ENCODE results near the gene CFAP77. TPM values are rescaled to one million over a fixed set of nuclear protein-coding genes. Genes with fewer than 3 reads are reported as not detected.

The CFAP77 gene

GRCh38 chr9:132614324-132614723 lies 204.3 kb downstream of the CFAP77 start:
- Histone ChIP-seq H2BK120ac (ENCODE audit: low read depth, low read length) (no peak overlapping the region), H3K79me1 (ENCODE audit: low read length) (no peaks in the 10 kb centered on the region), H2BK15ac (replicated peaks; ENCODE audit: low read depth) (no peak overlapping the region), H3K9ac (ENCODE audit: low read length) (no peak overlapping the region), H4K5ac (ENCODE audit: low read length) (no peak overlapping the region), H3K27me3 (ENCODE audit: insufficient read depth, low read length, poor library complexity) (no peaks in the 10 kb centered on the region), H3K4me2 (ENCODE audit: low read length) (no peak overlapping the region), H3K27ac (ENCODE audit: low read depth, low read length) (no peak overlapping the region), H3K4me1 (ENCODE audit: control insufficient read depth, low read depth, low read length) (peaks cover 2% of the 10 kb centered on the region), H2AK5ac (ENCODE audit: low read length) (no peak overlapping the region), H3K36me3 (ENCODE audit: control insufficient read depth, insufficient read depth, low read length) (peaks cover 20% of the 10 kb centered on the region), H3K4ac (ENCODE audit: low read depth, low read length) (no peak overlapping the region), H2BK5ac (ENCODE audit: low read length) (no peak overlapping the region), H3K4me3 (ENCODE audit: low read length) (no peak overlapping the region), H3K23ac (ENCODE audit: low read length) (no peak overlapping the region), H3K56ac (ENCODE audit: low read length) (no peak overlapping the region), H4K8ac (ENCODE audit: low read depth, low read length) (no peak overlapping the region), H3K79me2 (ENCODE audit: control insufficient read depth, insufficient read depth, low read length) (no peaks in the 10 kb centered on the region), H3K18ac (ENCODE audit: low read length) (no peak overlapping the region)
- WGBS (ENCODE audit: extremely low coverage, insufficient coverage, low lambda C conversion rate) = no CpG with 5 or more reads among the region's 6 CpGs
- no peak for DNase-seq

- Histone ChIP-seq H3K27me3 (ENCODE audit: insufficient read depth, low read length, poor library complexity) (no peaks in the 10 kb centered on the region), H2BK15ac (replicated peaks; ENCODE audit: low read depth) (no peak overlapping the region), H3K4me1 (ENCODE audit: control insufficient read depth, low read depth, low read length) (peaks cover 2% of the 10 kb centered on the region), H3K4ac (ENCODE audit: low read depth, low read length) (no peak overlapping the region), H3K4me3 (ENCODE audit: low read length) (no peak overlapping the region), H3K79me2 (ENCODE audit: control insufficient read depth, insufficient read depth, low read length) (no peaks in the 10 kb centered on the region), H3K18ac (ENCODE audit: low read length) (no peak overlapping the region), H3K27ac (ENCODE audit: low read depth, low read length) (no peak overlapping the region), H4K5ac (ENCODE audit: low read length) (no peak overlapping the region), H3K36me3 (ENCODE audit: control insufficient read depth, insufficient read depth, low read length) (peaks cover 16% of the 10 kb centered on the region), H3K79me1 (ENCODE audit: low read length) (no peaks in the 10 kb centered on the region), H3K4me2 (ENCODE audit: low read length) (no peak overlapping the region), H4K8ac (ENCODE audit: low read depth, low read length) (no peak overlapping the region), H2AK5ac (ENCODE audit: low read length) (no peak overlapping the region), H3K9ac (ENCODE audit: low read length) (no peak overlapping the region), H2BK120ac (ENCODE audit: low read depth, low read length) (no peak overlapping the region), H3K23ac (ENCODE audit: low read length) (no peak overlapping the region), H3K56ac (ENCODE audit: low read length) (no peak overlapping the region), H2BK5ac (ENCODE audit: low read length) (no peak overlapping the region)
- WGBS (ENCODE audit: extremely low coverage, insufficient coverage, low lambda C conversion rate) = no CpG with 5 or more reads among the region's 2 CpGs
- DNase-seq = no peak
Observed at GRCh38 chr9:132615774-132616173, 205.8 kb downstream of the CFAP77 start.

- no peak overlapping the region for H2BK120ac ChIP-seq (ENCODE audit: low read depth, low read length)
- H3K9ac ChIP-seq (ENCODE audit: low read length) = no peak overlapping the region
- no peak overlapping the region for H2BK15ac ChIP-seq (replicated peaks; ENCODE audit: low read depth)
- H3K79me1 ChIP-seq (ENCODE audit: low read length) = no peaks in the 10 kb centered on the region
- H3K36me3 ChIP-seq (ENCODE audit: control insufficient read depth, insufficient read depth, low read length) = peaks cover 15% of the 10 kb centered on the region
- H3K4me1 ChIP-seq (ENCODE audit: control insufficient read depth, low read depth, low read length) = peaks cover 2% of the 10 kb centered on the region
- H3K4ac ChIP-seq (ENCODE audit: low read depth, low read length) = no peak overlapping the region
- H3K4me2 ChIP-seq (ENCODE audit: low read length) = no peak overlapping the region
- H3K27ac ChIP-seq (ENCODE audit: low read depth, low read length) = no peak overlapping the region
- WGBS (ENCODE audit: extremely low coverage, insufficient coverage, low lambda C conversion rate) = no CpG with 5 or more reads among the region's 5 CpGs
- no peak overlapping the region for H4K5ac ChIP-seq (ENCODE audit: low read length)
- H3K23ac ChIP-seq (ENCODE audit: low read length) = no peak overlapping the region
- H2AK5ac ChIP-seq (ENCODE audit: low read length) = no peak overlapping the region
- no peak overlapping the region for H4K8ac ChIP-seq (ENCODE audit: low read depth, low read length)
- no peak overlapping the region for H3K4me3 ChIP-seq (ENCODE audit: low read length)
- H3K79me2 ChIP-seq (ENCODE audit: control insufficient read depth, insufficient read depth, low read length) = no peaks in the 10 kb centered on the region
- no peaks in the 10 kb centered on the region for H3K27me3 ChIP-seq (ENCODE audit: insufficient read depth, low read length, poor library complexity)
- no peak overlapping the region for H3K18ac ChIP-seq (ENCODE audit: low read length)
- no peak for DNase-seq
- no peak overlapping the region for H2BK5ac ChIP-seq (ENCODE audit: low read length)
- no peak overlapping the region for H3K56ac ChIP-seq (ENCODE audit: low read length)
Observed at GRCh38 chr9:132616725-132617124, 206.7 kb downstream of the CFAP77 start.

- Histone ChIP-seq H4K8ac (ENCODE audit: low read depth, low read length) (no peak overlapping the region), H3K79me2 (ENCODE audit: control insufficient read depth, insufficient read depth, low read length) (no peaks in the 10 kb centered on the region), H3K4me2 (ENCODE audit: low read length) (no peak overlapping the region), H4K5ac (ENCODE audit: low read length) (no peak overlapping the region), H3K4ac (ENCODE audit: low read depth, low read length) (no peak overlapping the region), H2BK5ac (ENCODE audit: low read length) (no peak overlapping the region), H3K18ac (ENCODE audit: low read length) (no peak overlapping the region), H3K56ac (ENCODE audit: low read length) (no peak overlapping the region), H3K27me3 (ENCODE audit: insufficient read depth, low read length, poor library complexity) (no peaks in the 10 kb centered on the region), H3K27ac (ENCODE audit: low read depth, low read length) (no peak overlapping the region), H3K36me3 (ENCODE audit: control insufficient read depth, insufficient read depth, low read length) (peaks cover 15% of the 10 kb centered on the region), H3K9ac (ENCODE audit: low read length) (no peak overlapping the region), H2BK15ac (replicated peaks; ENCODE audit: low read depth) (no peak overlapping the region), H3K4me1 (ENCODE audit: control insufficient read depth, low read depth, low read length) (no peaks in the 10 kb centered on the region), H2BK120ac (ENCODE audit: low read depth, low read length) (no peak overlapping the region), H3K4me3 (ENCODE audit: low read length) (no peak overlapping the region), H2AK5ac (ENCODE audit: low read length) (no peak overlapping the region), H3K79me1 (ENCODE audit: low read length) (no peaks in the 10 kb centered on the region), H3K23ac (ENCODE audit: low read length) (no peak overlapping the region)
- no peak for DNase-seq
- no CpG with 5 or more reads among the region's 5 CpGs for WGBS (ENCODE audit: extremely low coverage, insufficient coverage, low lambda C conversion rate)
Observed at GRCh38 chr9:132622159-132622558, 212.1 kb downstream of the CFAP77 start.

Small RNAs within 50 kb of the gene (small RNA-seq; reads per million reads assigned to genes)
- not detected for gene RNU5D-2P (ENCODE audit: insufficient read depth)
